HepG2 (cell line): ENCODE data around the gene TMEM39B. TPM values are rescaled to one million over a fixed set of nuclear protein-coding genes. Genes with fewer than 3 reads are reported as not detected.

Experiments used
- ATAC-seq: fragments of 200-7000 bp; cut with Tn5 transposase; 3 replicates; pipeline ENCODE4 v1.9.1; 2020; ENCODE audit warnings: mild to moderate bottlenecking, moderate library complexity
- BruUV-seq: library from RNA; stranded (reverse); fragments of 400-500 nt; replicated peaks from 2 replicates; lab custom pipeline; 2021; lab: Mats Ljungman, UMichigan
- CTCF ChIA-PET: fragments of 300-600 bp; formaldehyde crosslinking; extraction: SDS; loops from one replicate; lab custom pipeline; 2021; ENCODE audit warnings: low total read pairs, inconsistent platforms, low intra/inter-chr PET ratio; lab: Yijun Ruan, JAX
- POLR2A ChIA-PET: fragments of 350-600 bp; sonication (Branson Sonifier 250); formaldehyde crosslinking; loops from one replicate; lab custom pipeline; 2020; ENCODE audit warnings: antibody characterized with exemption, inconsistent platforms; lab: Yijun Ruan, JAX
- DNase-seq: peaks from one replicate; pipeline ENCODE4 v3.0.0-alpha.2; 2015; ENCODE audit warnings: low spot score
- FAIRE-seq: peaks from 3 replicates; lab custom pipeline; 2011; peaks lifted over from hg19 to GRCh38; lab: Jason Lieb, UNC
- H2AFZ ChIP-seq: one replicate; pipeline ENCODE4 v1.6.1; 2011; ENCODE audit warnings: low read length, inconsistent platforms
- H3K27ac ChIP-seq: fragments of 300-600 bp; 3 replicates; pipeline ENCODE4 v1.8.0; 2011; ENCODE audit warnings: mixed run types, mild to moderate bottlenecking, mixed read lengths, low read length, inconsistent platforms; ENCODE audit not compliant: insufficient read depth; ENCODE audit errors: extremely low read length
- H3K27me3 ChIP-seq, 2 experiments: fragments of 200-600 bp in 1 of 2; 2 replicates in 1 of 2; 3 replicates in 1 of 2; pipeline versions ENCODE4 v1.6.0 to v1.8.0; 2011; ENCODE audit warnings: low read length in 2 of 2, mild to moderate bottlenecking in 2 of 2, moderate library complexity in 2 of 2, inconsistent platforms in 1 of 2; ENCODE audit not compliant: insufficient read depth in 2 of 2, control insufficient read depth in 1 of 2
- H3K36me3 ChIP-seq, 2 experiments: fragments of 200-600 bp in 1 of 2; replicated peaks in 1 of 2; 2 replicates in 1 of 2; 3 replicates in 1 of 2; pipeline versions ENCODE4 v1.5.1 to v1.8.0; 2011; ENCODE audit warnings: low read length in 2 of 2, inconsistent platforms in 1 of 2; ENCODE audit not compliant: insufficient read depth in 2 of 2, control insufficient read depth in 1 of 2
- H3K4me1 ChIP-seq: 2 replicates; pipeline ENCODE4 v1.5.1; 2012; ENCODE audit warnings: low read length, inconsistent platforms; ENCODE audit not compliant: insufficient read depth
- H3K4me2 ChIP-seq: 2 replicates; pipeline ENCODE4 v1.6.0; 2011; ENCODE audit warnings: low read depth, low read length, inconsistent platforms
- H3K4me3 ChIP-seq, 3 experiments: fragments of 200-600 bp in 1 of 3; sonication (generic), shearing (Covaris generic) in 1 of 3; replicated peaks in 1 of 3; 2 replicates each; pipeline ENCODE4 v1.5.1; 2011 to 2016; ENCODE audit warnings: low read length in 3 of 3, inconsistent platforms in 2 of 3, low read depth in 2 of 3, mild to moderate bottlenecking in 2 of 3, control low read depth in 1 of 3, mixed read lengths in 1 of 3; ENCODE audit not compliant: insufficient read depth in 1 of 3
- H3K79me2 ChIP-seq: one replicate; pipeline ENCODE4 v1.6.1; 2011; ENCODE audit warnings: low read length, inconsistent platforms; ENCODE audit not compliant: insufficient read depth
- H3K9ac ChIP-seq: 2 replicates; pipeline ENCODE4 v1.6.0; 2011; ENCODE audit warnings: mild to moderate bottlenecking, low read depth, low read length, inconsistent platforms; ENCODE audit not compliant: insufficient read depth
- H3K9me3 ChIP-seq: 2 replicates; pipeline ENCODE4 v1.5.1; 2012; ENCODE audit warnings: mild to moderate bottlenecking, low read length
- H4K20me1 ChIP-seq: 2 replicates; pipeline ENCODE4 v1.6.0; 2011; ENCODE audit warnings: inconsistent platforms, mild to moderate bottlenecking, low read length, moderate library complexity; ENCODE audit not compliant: insufficient read depth
- BRCA1 ChIP-seq: sonication (generic); formaldehyde crosslinking; IDR thresholded peaks from 2 replicates; pipeline ENCODE4 v1.4.0; 2020; ENCODE audit warnings: missing genetic modification reagents
- HMGXB4 ChIP-seq, 2 experiments: sonication (generic) in 1 of 2; formaldehyde crosslinking in 1 of 2; IDR thresholded peaks; 2 replicates each; pipeline versions ENCODE4 v1.4.0 to v1.6.1; 2018 to 2020; ENCODE audit warnings: missing genetic modification reagents in 2 of 2, borderline replicate concordance in 1 of 2, low read depth in 1 of 2, mild to moderate bottlenecking in 1 of 2, missing biosample characterization in 1 of 2
- KDM5B ChIP-seq: sonication (generic); formaldehyde crosslinking; IDR thresholded peaks from 2 replicates; pipeline ENCODE4 v1.4.0; 2020; ENCODE audit warnings: missing genetic modification reagents, mild to moderate bottlenecking, borderline replicate concordance
- MIER3 ChIP-seq: IDR thresholded peaks from 2 replicates; pipeline ENCODE4 v1.6.1; 2016; ENCODE audit warnings: missing compliant biosample characterization, borderline replicate concordance
- ZNF530 ChIP-seq: sonication (generic); formaldehyde crosslinking; IDR thresholded peaks from 2 replicates; pipeline ENCODE4 v1.5.0; 2020; ENCODE audit warnings: low read depth, mild to moderate bottlenecking, missing genetic modification reagents
- ZNF670 ChIP-seq: sonication (generic); formaldehyde crosslinking; IDR thresholded peaks from 2 replicates; pipeline ENCODE4 v1.8.0; 2022; ENCODE audit warnings: mild to moderate bottlenecking, missing genetic modification reagents, borderline replicate concordance
- ZNF687 ChIP-seq: sonication (generic); formaldehyde crosslinking; IDR thresholded peaks from 2 replicates; pipeline ENCODE4 v1.5.1; 2020; ENCODE audit warnings: mild to moderate bottlenecking, missing genetic modification reagents, moderate library complexity
- WGBS: methylation state at CpG from one replicate; pipeline ENCODE4 v1.1.6; 2017; ENCODE audit warnings: low lambda C conversion rate; 5-methylcytosine and 5-hydroxymethylcytosine counted together
- in situ Hi-C: cut with HindIII; loops from 2 replicates; pipeline ENCODE4 v1.10.0; 2017; ENCODE audit warnings: low pct_unique_long_range_greater_than_20kb; ENCODE audit not compliant: extremely low pct_ligation_motif_present
- intact Hi-C: fragments of 100-400 bp; cut with micrococcal nuclease; formaldehyde crosslinking; loops from one replicate; pipeline ENCODE4 v1.10.0; 2022; ENCODE audit not compliant: unreplicated experiment
- polyA plus RNA-seq, 8 experiments: library from polyadenylated mRNA; depleted of rRNA in 3 of 8; stranded (reverse) in 7 of 8; unstranded in 1 of 8; fragments of >200 nt; fragmentation: Illumina TruSeq in 4 of 8; extraction: Trizol in 4 of 8; gene quantifications; 2 replicates each; pipeline versions ENCODE4 v1.2.1 to v1.2.3, GENCODE V29; 2011 to 2016; ENCODE audit warnings: low read depth in 4 of 8, missing spikeins in 1 of 8, mixed read lengths in 1 of 8; ENCODE audit not compliant: insufficient read depth in 1 of 8
- total RNA-seq, 5 experiments: library from RNA; depleted of rRNA; stranded (reverse); fragments of >200 nt; fragmentation: Illumina TruSeq; extraction: Trizol; gene quantifications; 2 replicates each; pipeline ENCODE4 v1.2.3, GENCODE V29; 2016; ENCODE audit warnings: low read depth in 1 of 5

Gene TMEM39B
- total and polyA plus RNA-seq, 2 of the 13 experiments (the other 11 are each of a cell fraction or from before 2014, with no cell fraction given) = 4.9 to 10.4 TPM

- TF ChIP-seq ZNF687 (CRISPR knock-in tag) (no peak), MIER3 (CRISPR knock-in tag) (no peak), ZNF530 (CRISPR knock-in tag) (no peak)
Observed at GRCh38 chr1:32115496-32115895, 42.8 kb downstream of the TMEM39B start (continued).

- peaks cover 80% of the 10 kb centered on the region for H3K79me2 ChIP-seq
- H3K4me3 ChIP-seq = no peak overlapping the region
- intact Hi-C loops = no loop called here
- no peak overlapping the region for H2AFZ ChIP-seq
- H3K9me3 ChIP-seq = no peaks in the 10 kb centered on the region
- no peak for DNase-seq
- 0 out of 2 replicates have a peak, but pooled peaks cover under 1% of the 10 kb centered on the region for H3K4me1 ChIP-seq
- no peak for FAIRE-seq
- ATAC-seq = no peak
- peaks cover 4 to 6% of the 10 kb centered on the region in 2 experiments; a peak in 2 of 5 replicates for H3K36me3 ChIP-seq
- no TSS peak for BruUV-seq
- peaks cover 15% of the 10 kb centered on the region; the same call in 1 of the 2 replicates for H4K20me1 ChIP-seq
- no peak overlapping the region for H3K9ac ChIP-seq
- 86% methylated on average over 4 of the region's 4 CpGs for WGBS
- ChIA-PET POLR2A (interaction anchor here (1.7 kb wide), 1 partner anchor 9 kb away, joined by 6 read pairs; the partner anchor contains the start of gene KPNA6), CTCF (no interaction called here)
- TF ChIP-seq ZNF670 (CRISPR knock-in tag) = no peak
- no peak for TF ChIP-seq BRCA1 (CRISPR knock-in tag)
- no peak for TF ChIP-seq HMGXB4 (CRISPR knock-in tag; IDR thresholded peaks at IDR 0.05; ENCODE audit: borderline replicate concordance in 1 of 2, low read depth in 1 of 2)
- no peak for TF ChIP-seq KDM5B
- H3K27ac ChIP-seq = no peak overlapping the region
- in situ Hi-C loops = no loop called here
- no peaks in the 10 kb centered on the region for H3K27me3 ChIP-seq
- no peak overlapping the region for H3K4me2 ChIP-seq
Observed at GRCh38 chr1:32116531-32116930, 43.8 kb downstream of the TMEM39B start.
